GM18858 (cell line): Measurements from ENCODE around the gene GTF3C5.
A peak's percentile ranks its signal among the peaks of the same experiment; 100 is the strongest.
"Not testable (repeated sequence)": the region's sequence is repeated elsewhere in the genome, so short reads cannot be mapped to it uniquely, and the experiment has no call there.

Experiments
- ATAC-seq: cut with Tn5 transposase; IDR thresholded peaks from one replicate; pipeline ENCODE4 v1.9.1; 2021; ENCODE audit not compliant: unreplicated experiment

Gene GTF3C5, protein sequence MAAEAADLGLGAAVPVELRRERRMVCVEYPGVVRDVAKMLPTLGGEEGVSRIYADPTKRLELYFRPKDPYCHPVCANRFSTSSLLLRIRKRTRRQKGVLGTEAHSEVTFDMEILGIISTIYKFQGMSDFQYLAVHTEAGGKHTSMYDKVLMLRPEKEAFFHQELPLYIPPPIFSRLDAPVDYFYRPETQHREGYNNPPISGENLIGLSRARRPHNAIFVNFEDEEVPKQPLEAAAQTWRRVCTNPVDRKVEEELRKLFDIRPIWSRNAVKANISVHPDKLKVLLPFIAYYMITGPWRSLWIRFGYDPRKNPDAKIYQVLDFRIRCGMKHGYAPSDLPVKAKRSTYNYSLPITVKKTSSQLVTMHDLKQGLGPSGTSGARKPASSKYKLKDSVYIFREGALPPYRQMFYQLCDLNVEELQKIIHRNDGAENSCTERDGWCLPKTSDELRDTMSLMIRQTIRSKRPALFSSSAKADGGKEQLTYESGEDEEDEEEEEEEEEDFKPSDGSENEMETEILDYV

DNA sequence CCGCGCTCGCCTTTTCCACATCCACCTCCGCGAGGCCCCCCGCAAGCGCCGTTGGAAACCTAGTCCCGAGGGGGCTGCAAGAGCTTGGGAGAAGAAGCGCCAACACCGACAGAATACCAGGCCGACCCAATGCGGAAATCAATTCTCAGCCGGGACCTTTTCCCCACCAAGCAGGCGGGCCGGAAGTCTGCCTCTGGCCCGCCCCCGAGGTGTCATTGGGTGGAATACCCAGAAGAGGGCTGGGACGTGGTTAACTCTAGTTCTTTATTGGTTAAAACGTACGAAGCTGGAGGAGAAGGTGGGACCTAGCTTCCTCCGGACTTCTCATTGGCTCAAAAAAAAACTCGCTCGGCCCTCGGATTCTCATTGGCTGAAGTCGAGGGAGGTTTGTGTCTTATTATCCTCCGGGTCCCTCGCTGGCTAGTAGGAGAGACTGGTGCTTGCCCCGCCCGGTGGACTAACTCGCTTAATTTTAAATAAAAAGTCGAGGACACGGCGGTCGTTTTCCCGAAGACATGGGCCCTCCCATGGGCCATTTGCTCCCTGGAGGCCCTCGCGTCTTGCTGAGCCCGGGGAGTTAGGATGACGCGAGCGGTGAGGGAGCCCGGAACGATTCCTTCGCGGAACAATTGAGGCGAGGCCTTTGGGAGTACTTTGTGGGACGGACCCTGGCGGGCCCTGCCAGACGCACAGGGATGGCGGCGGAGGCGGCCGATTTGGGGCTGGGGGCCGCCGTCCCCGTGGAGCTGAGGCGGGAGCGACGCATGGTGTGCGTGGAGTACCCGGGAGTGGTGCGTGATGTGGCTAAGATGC is at the start of gene GTF3C5:
GTF3C5 (plus strand) TSS at position 681 of the 813 bp plus-strand sequence; CDS start at position 696, 15 bp downstream.
- ATAC-seq, result peak; percentile 92

DNA sequence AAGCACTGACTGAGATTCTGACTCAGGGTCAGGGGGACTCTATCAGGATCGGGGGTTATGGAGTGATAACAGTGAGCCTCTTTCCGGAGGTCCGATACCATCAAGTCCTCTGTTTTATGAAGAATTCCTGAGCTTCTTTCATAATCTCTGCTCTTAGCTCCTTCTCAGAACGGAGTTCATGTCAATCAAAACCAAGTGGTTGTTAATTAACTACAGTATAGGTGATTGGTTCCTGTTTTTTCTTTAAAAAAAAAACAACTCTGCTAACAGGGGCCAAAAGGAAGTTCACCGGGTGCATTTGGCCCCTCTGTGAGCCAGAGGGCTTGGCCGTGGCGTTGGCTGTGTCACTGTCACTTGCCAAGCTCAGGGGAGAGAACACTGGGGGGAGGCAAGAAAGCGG is 48.3 kb upstream of the GTF3C5 start:
- no peak for ATAC-seq

DNA sequence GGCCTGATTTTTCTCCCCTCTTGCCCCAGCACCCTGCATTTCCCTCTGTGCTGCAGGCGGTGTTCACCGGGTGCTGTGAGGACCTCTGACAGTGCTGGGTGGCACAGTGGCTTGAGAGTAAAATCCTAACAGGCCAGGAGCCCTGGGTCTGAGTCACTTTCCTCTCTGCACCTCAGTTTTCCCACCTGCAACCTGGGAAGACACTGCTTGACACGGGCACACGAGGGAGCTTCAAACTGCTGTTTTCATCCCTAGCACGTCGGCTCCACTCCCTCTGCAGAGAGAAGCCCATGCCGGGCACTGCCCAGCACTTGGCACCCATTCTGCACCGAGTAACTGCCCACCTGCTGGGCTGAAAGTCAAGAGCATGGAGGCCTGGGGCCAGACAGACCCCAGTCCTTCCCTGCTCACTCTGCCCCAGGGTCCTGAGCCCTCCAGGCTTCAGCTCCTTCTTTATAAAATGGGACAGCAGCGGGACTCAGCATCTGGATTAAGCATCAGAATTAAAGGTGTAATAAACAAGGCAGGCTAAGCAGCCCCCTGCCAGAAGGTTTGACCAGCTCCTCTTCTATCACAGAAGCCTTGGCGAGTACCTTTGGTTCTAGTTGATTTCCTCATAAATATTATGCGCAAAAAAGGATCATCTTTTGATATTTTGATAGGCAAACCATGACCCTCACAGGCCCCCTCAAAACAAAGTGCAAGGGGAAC is 47.2 kb upstream of the GTF3C5 start:
- ATAC-seq, result no peak

DNA sequence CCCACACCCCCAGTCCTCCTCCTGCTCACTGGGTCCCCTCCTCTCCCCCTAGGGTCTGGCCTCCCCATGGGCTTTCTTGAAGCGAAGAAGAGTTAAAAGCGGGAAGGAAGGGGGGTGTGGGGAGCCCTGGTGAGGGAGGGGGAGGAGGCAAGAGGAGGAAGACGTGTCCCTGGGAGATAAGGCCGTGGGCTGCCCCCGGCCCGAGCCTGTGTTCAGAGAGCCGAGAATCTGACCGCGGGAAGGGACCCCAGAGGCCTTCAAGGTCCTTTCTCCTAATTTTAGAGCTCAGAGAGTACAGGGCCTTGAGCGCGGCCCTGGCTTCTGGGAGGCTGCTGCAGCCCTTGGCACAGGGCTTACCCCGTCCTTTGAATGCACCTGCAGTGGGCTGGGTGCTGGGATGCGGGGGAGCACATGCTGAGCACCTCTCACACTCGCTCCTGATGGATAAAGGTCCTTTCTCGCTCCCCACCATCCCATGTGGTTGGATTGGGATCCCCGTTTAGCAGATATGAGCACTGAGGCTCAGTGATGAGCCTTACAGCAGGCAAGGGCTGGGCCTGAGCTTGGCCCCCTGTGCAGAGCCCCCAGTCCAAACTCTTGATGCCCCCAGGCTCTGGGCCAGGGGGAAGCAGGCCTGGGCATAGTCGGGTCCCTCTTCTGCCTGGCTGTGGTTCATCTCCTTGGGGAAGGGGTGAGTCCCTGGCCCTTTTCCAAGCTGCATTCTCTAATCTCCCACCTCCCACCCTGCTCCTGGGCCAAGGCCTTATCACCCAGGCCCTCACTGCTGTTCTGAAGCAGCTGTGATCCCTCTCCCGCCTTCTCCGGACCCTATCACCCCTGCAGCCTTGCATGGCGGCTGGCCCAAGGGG is 46.4 kb upstream of the GTF3C5 start:
- ATAC-seq, result no peak

DNA sequence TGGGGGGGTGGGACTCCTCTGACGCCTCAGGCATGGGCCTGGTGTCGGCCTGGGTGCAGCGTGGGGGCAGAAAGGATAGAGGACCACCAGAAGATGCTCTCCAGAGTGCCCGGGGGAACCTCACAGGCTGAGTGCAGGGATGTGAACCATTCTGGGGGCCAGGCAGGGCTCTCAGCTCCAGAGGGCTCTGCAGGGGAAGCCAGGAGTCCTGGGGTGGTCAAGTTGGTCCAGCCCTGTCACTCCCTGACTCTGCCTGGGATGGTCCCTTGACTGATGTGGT is 45.8 kb upstream of the GTF3C5 start:
- ATAC-seq, result no peak

DNA sequence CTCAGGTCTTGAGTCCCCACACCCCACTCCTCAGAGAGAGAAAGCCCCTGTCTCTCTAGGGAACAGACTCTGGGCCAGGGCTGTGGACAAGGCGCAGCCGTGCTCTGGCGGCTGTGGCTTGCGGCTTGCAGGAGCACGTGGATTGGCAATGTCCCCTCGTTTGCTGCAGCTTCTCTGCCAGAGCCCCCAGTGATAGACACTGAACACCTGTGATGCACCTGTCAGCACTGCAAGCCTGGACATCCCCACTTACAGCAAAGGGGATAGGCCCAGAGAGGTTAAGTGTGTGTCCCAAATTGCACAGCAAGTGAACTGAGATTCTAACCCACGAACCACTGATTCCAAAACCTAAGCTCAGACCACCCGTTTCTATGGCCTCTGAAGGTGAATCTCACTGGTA is 45.3 kb upstream of the GTF3C5 start:
- ATAC-seq, result no peak

DNA sequence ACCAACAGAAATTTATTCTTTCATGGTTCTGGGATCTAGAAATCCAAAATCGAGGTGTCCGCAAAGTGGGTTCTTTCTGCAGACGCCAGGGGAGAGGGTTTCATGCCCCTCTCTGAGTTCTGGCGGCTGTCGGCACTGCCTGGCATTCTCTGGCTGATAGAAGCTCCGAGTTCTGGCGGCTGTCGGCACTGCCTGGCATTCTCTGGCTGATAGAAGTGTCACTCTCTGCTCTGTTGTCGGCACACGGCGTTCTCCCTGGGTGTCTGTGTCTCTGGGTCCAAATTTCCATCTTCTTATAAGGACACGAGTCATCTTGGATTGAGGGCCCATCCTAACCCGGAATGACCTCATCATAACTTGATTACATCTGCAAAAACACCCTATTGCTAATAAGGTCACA is 44.7 kb upstream of the GTF3C5 start:
- ATAC-seq, result no peak

DNA sequence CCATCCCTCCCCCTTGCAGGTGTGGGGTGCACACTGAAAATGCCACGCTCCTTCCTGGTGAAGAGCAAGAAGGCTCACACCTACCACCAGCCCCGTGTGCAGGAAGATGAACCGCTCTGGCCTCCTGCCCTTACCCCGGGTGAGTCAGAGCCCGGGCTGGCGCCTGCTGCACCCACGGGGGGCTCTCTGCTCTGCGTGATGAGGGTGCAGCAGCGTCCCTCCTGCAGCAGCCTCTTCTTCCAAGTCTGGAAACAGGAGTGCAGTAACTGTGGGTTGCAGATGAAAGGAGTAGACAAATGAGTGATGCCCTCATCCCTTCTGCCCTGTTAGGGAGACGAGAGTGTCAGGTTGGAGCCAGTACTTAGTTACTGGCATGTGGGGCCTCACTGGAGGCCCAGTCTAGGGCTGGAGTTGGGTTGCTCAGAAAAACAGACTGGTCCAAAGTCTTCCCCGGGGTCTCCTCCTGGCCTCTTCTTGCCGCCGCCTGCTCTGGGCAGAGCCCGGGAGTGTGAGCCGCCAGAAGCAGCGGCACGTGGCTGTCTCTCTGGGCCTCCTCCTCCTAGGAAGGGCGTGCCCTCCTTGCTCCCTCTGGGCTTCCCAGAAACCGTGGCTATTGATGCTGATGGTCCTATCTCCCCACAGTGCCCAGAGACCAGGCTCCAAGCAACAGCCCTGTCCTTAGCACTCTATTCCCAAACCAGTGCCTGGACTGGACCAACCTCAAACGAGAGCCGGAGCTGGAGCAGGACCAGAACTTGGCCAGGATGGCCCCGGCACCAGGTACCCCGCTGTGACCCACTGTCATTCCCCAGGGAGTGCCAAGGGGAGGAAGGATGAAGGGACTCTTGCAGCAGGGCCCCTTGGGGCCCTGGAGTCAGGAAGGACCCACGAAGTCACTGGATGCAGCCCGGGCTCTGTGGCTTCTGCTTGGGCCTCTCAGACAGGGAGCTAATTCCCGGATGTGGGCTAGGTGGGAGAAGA is 43.9 kb upstream of the GTF3C5 start:
- ATAC-seq, result no peak

DNA sequence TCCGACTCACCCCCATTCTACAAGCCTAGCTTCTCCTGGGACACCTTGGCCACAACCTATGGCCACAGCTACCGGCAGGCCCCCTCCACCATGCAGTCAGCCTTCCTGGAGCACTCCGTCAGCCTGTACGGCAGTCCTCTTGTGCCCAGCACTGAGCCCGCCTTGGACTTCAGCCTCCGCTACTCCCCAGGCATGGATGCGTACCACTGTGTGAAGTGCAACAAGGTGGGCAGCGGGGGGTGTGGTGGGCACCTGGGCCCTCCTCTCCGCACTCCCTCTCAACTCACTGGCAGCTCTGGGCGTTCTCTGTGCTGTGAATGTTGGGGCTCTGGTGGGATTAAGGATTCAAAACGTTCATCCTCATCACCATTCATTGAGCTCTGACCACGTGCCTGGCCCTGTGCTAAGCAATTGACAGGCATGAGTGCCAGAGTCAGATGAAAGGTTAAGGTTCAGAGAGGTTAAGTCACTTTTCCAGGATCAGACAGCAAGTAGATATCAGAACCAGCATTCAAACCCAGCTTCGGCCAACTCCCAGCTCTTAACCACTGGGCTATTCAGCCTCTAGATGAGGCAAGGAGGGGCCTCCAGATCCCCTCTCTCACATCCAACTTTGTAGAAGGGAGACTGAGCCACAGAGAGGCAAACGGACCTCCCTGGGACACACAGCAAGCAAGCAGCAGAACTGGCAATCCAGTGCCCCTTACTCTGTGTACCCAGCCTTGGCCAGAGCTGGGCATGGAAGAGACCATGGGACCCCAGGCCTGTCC is 42.4 kb upstream of the GTF3C5 start:
- ATAC-seq, result no peak

DNA sequence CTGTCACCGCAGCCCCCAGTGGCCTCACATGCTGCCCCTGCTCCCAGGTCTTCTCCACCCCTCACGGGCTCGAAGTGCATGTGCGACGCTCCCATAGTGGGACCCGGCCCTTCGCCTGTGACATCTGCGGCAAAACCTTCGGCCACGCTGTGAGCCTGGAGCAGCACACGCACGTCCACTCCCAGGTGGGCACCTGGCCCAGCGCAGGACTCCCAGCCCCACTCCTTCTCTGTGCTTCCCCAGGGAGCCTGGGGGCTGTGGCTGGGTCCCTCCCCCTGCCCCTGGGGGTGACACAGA is 41.8 kb upstream of the GTF3C5 start:
- no peak for ATAC-seq

DNA sequence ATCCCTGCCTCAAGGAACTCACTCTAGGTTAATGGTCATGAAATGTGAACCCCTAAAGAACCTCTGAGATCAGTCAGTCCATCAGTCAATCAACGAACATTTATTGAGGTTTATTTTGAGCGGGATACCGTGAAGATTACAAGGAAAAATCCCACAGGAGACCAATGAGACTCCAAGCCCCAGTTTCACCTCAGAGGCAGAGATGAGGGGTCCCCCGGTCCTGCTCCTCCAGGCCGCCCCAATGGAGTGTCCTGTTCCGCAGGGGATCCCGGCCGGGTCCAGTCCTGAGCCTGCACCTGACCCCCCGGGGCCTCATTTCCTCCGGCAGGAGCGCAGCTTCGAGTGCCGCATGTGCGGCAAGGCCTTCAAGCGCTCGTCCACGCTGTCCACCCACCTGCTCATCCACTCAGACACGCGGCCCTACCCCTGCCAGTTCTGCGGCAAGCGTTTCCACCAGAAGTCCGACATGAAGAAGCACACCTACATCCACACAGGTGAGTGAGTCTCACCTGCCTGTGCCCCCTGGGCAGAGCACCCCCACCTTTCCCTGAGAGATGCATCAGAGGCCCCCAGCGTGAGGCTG is 41.3 kb upstream of the GTF3C5 start:
- ATAC-seq, result no peak

DNA sequence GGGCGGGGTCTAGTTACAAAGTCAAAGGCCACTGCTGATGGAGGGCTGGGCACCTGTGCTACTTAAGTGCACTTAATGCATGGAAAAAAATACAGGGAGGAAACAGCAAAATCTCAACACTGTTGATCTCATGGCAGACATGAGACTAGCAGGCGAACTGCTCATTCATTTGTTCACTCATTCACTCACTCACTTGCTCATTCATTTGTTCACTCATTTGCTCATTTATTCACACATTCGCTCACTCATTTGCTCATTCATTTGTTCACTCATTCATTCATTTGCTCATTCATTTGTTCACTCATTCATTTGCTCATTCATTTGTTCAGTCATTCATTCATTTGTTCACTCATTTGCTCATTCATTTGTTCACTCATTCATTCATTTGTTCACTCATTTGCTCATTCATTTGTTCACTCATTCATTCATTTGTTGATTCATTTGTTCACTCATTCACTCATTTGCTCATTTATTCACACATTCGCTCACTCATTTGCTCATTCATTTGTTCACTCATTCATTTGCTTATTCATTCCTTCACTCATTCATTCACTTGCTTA is 40.7 kb upstream of the GTF3C5 start:
- ATAC-seq, result not testable (repeated sequence)

DNA sequence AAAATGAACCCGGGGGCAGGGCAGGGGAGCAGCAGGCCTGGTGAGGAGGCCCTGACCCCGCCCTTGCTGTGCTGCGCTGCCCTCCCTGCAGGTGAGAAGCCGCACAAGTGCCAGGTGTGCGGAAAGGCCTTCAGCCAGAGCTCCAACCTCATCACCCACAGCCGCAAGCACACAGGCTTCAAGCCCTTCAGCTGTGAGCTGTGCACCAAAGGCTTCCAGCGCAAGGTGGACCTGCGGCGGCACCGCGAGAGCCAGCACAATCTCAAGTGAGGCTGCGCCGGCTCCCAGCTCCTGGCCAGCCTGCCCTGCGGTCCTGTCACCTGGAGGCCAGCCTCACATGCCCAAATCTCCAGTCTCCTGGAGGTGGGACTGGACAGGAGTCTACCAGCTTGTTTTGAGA is 40.0 kb upstream of the GTF3C5 start:
- ATAC-seq, result no peak

DNA sequence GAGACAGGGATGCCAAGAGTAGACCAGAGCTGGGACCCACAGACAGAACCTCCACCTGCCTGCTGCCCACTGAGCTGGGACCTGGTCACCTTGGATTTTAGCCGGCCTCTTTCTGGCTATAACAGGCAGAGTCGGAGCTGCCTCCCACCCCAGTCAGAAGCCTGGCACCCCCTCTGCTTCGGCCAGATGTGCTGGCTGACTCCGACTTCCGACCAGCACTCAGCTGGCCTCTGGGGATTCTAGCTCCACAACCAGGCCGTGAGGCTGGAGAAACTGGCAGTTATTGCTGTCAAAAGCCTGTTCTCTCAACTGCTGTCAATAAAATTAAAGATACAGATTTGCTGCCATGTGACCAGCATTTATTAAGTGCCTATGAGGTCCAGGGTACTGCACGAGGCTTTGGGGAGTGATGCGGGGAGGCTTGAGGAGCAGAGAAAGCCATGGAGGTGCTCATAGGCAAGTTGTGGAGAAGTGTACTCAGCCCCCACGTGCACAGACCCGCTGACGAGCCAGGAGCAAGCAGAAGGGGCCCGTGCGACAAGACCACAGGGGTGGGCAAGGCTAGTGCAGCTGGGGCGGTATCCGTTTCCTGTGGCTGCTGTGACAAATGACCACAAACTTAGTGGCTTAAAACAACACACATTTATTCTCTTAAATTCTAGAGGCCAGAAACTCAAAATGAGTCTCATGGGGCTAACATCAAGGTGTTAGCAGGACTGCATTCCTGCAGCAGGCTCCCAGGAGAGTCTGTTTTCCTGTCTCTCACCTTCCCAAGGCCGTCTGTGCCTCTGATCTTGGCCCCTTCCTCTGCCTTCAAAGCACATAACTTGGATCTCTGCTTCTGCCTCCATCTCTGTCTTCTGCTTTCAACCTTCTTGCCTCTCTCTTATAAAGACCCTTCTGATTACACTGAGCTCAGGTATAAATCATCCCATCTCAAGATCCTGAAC is 39.2 kb upstream of the GTF3C5 start:
- ATAC-seq, result no peak

DNA sequence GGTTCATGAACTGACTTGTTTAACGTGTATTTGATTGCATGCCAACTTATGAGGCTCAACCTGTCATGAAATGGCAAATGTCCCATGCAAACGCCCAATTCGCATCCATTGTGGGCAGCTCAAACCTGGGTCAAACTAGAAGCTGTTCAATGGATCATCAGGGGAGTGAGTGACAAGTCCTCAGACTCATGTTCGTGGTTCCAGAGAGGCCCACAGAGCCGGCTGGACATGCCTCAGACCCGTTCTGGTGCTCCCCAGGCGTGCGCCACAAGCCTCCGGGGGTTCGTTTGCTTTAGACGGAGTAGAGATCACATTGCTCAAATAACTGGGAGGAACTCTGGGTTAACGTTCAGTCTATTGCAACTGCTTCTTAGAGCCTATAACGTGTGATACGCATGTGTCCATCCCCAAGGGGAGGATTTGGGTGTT is 37.3 kb upstream of the GTF3C5 start:
- no peak for ATAC-seq

DNA sequence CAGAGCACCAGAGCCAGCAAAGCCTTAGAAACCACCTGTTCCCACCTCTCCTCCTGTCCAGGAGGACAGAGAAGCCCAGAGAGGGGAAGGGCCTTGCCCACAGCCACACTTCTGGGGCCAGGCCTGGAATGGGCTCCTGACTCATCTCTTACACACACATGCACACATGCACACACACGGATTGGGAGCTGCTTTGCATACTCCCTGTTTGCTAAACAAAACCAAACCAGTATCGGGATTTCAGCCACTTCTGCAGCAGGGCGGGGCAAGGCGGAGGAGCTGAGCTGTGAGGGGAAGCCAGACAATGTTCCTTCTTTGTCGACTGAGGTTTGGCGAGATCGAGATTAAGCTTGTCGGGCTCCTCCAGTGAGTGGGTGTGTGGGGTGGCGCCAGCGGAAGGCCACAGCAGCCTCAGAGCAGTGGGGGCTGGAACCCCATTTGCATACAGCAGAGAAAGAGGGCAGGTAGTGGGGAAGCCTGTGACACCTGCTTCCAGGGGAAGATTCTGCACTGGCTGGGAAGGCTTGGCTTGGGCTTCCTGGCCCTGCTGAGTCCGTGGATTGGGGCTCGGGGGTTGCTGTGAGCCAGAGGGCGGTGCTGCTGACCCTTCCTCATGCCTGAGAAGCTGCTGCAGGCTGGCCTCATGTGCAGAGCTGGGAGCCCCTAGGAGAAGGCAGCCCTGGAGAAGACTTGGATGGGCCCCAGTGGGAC is 36.2 kb upstream of the GTF3C5 start:
- no peak for ATAC-seq

DNA sequence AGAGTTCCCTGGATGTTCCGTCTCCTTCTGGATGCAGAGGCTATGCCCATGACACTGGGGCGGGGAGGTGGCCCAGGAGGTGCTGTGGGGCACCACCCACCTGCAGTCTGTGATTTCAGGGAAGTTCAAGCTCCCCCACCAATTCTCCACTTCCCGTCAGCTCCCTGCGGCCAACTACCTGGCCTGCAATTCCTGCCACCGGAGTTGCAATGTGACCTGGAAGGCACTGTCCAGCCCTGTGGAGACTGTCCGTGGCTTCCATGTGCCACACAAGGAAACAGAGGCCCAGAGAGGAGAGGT is 35.7 kb upstream of the GTF3C5 start:
- ATAC-seq, result no peak
